Large intestine (tissue), 1 donor: ENCODE data around the gene SPON2. TPM values are rescaled to one million over a fixed set of nuclear protein-coding genes. Genes with fewer than 3 reads are reported as not detected.

Source experiments
- polyA plus RNA-seq: library from polyadenylated mRNA; unstranded; fragments of 120-200 nt; gene quantifications from one replicate; pipeline ENCODE4 v1.2.1, GENCODE V29; 2013

Gene SPON2
- polyA plus RNA-seq, 1 donor = 54.6 TPM

Other genes with a start within 250 kb of the SPON2 start
- gene GAK, start 240.3 kb downstream of the SPON2 start, polyA plus RNA-seq = 96.1 TPM
- 28.4 TPM for gene TMEM175, start 240.1 kb downstream of the SPON2 start, polyA plus RNA-seq
- gene DGKQ, start 199.0 kb downstream of the SPON2 start, polyA plus RNA-seq = 15.3 TPM
- gene IDUA, start 185.5 kb downstream of the SPON2 start, polyA plus RNA-seq = 21.1 TPM
- 10.1 TPM for gene SLC26A1, start 179.2 kb downstream of the SPON2 start, polyA plus RNA-seq
- gene FGFRL1, start 161.0 kb downstream of the SPON2 start, polyA plus RNA-seq = 12.6 TPM
- 1.8 TPM for gene RNF212, start 59.0 kb downstream of the SPON2 start, polyA plus RNA-seq
- 134 TPM for gene CTBP1, start 76.5 kb upstream of the SPON2 start, polyA plus RNA-seq
- 51.2 TPM for gene MAEA, start 117.3 kb upstream of the SPON2 start, polyA plus RNA-seq
- 23.5 TPM for gene UVSSA, start 174.6 kb upstream of the SPON2 start, polyA plus RNA-seq
- gene NKX1-1, start 233.9 kb upstream of the SPON2 start, polyA plus RNA-seq = not detected